ENCODE measurements around the gene BBS1.

- TF ChIP-seq EZH2 (IDR thresholded peaks at IDR 0.05) (no peak), CTCF (IDR thresholded peaks at IDR 0.05 in 2 of 3, conservative IDR thresholded peaks at IDR 0.05 in 1 of 3; ENCODE audit: borderline replicate concordance in 1 of 3, insufficient read depth in 1 of 3, low read depth in 2 of 3, low read length in 2 of 3) (no peak), POLR2AphosphoS5 (IDR thresholded peaks at IDR 0.05; ENCODE audit: low read depth, low read length) (no peak), RAD21 (IDR thresholded peaks at IDR 0.05; ENCODE audit: low read depth) (no peak), ELF1 (IDR thresholded peaks at IDR 0.05; ENCODE audit: borderline replicate concordance, low read depth) (no peak)
These were observed 54.5 kb downstream of the BBS1 start for GRCh38 chr11:66564984-66565383.
